Measurements from ENCODE around the gene COL24A1.

- no peak for TF ChIP-seq CTCF (IDR thresholded peaks at IDR 0.05)
- TF ChIP-seq POLR2A (IDR thresholded peaks at IDR 0.05; ENCODE audit: low read depth) = no peak
- TF ChIP-seq POLR2AphosphoS5 (IDR thresholded peaks at IDR 0.05) = no peak
- TF ChIP-seq EP300 (IDR thresholded peaks at IDR 0.05) = no peak
Measured at GRCh38 chr1:86061551-86061990, 95.0 kb downstream of the COL24A1 start.
